Measurements from ENCODE around the gene SNED1. TPM values are rescaled to one million over a fixed set of nuclear protein-coding genes. Genes with fewer than 3 reads are reported as not detected.
A peak's percentile ranks its signal among the peaks of the same experiment; 100 is the strongest.
"Not testable (repeated sequence)": the region's sequence is repeated elsewhere in the genome, so short reads cannot be mapped to it uniquely, and the experiment has no call there.

Gene SNED1
- total RNA-seq, 2 donors from 2014 or later = 3.0 to 4.8 TPM

DNA sequence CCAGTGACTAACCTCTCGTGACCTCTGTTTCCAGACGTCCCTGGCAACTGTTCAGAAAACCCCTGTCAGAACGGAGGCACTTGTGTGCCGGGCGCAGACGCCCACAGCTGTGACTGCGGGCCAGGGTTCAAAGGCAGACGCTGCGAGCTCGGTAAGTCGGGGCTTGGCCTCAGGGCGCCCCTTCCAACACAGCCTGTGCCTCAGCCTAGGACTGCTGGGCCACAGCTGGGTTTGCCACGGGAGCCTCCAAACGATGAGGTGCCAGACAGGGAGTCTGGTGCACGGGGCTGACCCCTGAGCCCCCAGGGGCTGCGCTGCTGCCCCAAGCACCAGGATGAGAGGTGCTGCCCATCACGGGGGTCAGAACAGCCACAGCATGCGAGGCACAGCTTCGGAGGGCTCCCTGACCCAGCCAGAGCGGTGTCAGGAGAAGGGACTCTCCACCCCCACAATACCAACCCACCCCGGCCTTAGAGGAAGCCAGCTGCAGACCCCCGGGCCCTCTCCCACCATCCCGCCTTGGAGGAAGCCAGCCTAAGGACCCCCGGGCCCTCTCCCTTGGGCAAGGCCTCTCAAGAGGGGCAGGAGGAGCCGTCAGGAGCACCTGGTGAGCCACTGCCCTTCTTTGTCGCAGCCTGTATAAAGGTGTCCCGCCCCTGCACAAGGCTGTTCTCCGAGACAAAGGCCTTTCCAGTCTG is 83.4 kb downstream of the SNED1 start:
- Mint-ChIP-seq H3K36me3 (ENCODE audit: low read depth) (peaks cover 32% of the 10 kb centered on the region), H3K4me1 (peaks cover 5% of the 10 kb centered on the region), H3K27ac (peak overlapping the region; percentile 82), H3K9me3 (no peaks in the 10 kb centered on the region), H3K4me3 (no peak overlapping the region), H3K27me3 (no peaks in the 10 kb centered on the region)
- ATAC-seq (replicated peaks) = no peak

DNA sequence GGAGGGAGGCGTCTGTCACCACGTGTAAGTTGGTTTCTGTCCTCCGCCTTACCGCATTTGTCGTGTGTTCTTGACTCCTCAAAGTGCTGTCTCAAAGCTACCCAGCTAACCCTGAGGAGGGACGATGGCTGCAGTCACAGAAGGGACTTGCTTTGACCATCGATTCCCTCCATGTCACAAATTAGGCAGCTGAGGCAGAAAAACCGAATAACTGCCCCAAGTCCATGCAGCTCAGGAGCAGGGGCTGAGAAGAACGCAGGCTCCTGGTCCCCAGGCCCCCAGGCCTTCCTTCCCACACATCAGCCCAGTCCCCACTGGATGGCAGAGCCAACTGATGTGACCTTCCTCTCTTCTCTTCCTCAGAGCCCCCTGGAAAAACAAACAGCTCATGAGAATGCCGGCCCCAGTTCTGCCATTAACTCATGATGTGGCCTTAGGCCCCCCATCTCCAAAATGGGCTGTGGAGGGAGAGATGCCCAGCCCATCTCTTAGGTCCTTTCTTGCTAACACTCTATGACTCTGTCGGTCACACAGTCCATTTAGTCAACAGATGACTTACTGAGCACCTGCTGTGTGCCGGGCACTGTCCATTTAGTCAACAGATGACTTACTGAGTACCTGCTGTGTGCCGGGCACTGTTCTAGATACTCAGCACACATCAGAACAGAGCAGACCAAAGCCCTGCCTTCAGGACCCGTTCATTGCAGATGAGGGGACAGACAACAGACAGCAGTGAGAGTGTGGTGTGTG is 84.1 kb downstream of the SNED1 start:
- Mint-ChIP-seq H3K9me3 (no peaks in the 10 kb centered on the region), H3K4me1 (peaks cover 2% of the 10 kb centered on the region), H3K27ac (peak overlapping the region; percentile 3), H3K36me3 (ENCODE audit: low read depth) (peaks cover 34% of the 10 kb centered on the region), H3K4me3 (no peak overlapping the region), H3K27me3 (no peaks in the 10 kb centered on the region)
- no peak for ATAC-seq (replicated peaks)

DNA sequence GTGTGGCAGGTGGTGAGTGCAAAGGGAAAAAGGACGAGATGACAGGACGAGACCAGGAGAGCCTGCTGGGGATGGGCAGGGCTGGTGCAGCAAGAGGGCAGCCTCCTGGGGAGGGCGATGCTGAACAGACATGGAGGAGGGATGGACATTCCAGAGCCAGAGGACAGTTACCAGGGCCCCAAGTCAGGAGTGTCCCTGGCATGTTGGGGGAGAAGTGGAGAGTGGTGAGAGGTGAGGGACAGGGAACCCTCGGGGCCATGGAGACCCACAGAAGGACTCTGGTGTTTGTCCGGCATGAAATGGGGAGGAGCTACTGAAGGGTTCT is 84.6 kb downstream of the SNED1 start:
- Mint-ChIP-seq H3K36me3 (ENCODE audit: low read depth) (peaks cover 38% of the 10 kb centered on the region), H3K27me3 (no peaks in the 10 kb centered on the region), H3K9me3 (no peaks in the 10 kb centered on the region), H3K4me1 (no peaks in the 10 kb centered on the region), H3K4me3 (no peak overlapping the region), H3K27ac (peak overlapping the region; percentile 3)
- no peak for ATAC-seq (replicated peaks)

DNA sequence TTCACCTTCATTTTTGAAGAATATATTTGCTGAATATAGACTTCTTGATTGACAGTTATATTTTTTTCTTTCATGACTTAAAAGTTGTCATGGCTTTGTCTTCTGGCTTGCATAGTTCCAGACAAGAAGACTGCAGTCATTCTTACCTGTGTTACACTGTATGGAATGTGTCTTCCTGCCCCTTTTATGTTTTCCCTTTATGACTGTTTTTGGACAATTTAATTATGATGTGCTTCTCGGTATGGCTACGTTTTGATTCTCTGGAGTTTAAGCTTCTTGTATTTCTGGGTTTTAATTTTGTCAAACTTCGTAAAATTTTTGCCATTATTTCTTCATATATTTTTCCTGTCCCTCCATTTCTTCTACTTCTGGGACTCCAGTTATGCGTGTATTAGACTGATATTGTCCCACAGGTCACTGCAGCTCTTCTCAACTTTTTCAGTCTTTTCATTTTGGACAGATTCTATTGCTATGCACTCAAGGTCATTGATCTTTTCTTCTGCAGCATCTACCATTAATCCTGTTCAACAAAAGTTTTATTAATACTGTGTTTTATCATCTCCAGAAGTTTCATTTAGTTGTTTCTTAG is 86.5 kb downstream of the SNED1 start:
- H3K27me3 Mint-ChIP-seq = no peaks in the 10 kb centered on the region
- no peaks in the 10 kb centered on the region for H3K4me1 Mint-ChIP-seq
- H3K9me3 Mint-ChIP-seq = no peaks in the 10 kb centered on the region
- H3K36me3 Mint-ChIP-seq (ENCODE audit: low read depth) = peaks cover 57% of the 10 kb centered on the region
- H3K27ac Mint-ChIP-seq = peak overlapping the region; percentile 12
- H3K4me3 Mint-ChIP-seq = no peak overlapping the region
- ATAC-seq (replicated peaks) = no peak

DNA sequence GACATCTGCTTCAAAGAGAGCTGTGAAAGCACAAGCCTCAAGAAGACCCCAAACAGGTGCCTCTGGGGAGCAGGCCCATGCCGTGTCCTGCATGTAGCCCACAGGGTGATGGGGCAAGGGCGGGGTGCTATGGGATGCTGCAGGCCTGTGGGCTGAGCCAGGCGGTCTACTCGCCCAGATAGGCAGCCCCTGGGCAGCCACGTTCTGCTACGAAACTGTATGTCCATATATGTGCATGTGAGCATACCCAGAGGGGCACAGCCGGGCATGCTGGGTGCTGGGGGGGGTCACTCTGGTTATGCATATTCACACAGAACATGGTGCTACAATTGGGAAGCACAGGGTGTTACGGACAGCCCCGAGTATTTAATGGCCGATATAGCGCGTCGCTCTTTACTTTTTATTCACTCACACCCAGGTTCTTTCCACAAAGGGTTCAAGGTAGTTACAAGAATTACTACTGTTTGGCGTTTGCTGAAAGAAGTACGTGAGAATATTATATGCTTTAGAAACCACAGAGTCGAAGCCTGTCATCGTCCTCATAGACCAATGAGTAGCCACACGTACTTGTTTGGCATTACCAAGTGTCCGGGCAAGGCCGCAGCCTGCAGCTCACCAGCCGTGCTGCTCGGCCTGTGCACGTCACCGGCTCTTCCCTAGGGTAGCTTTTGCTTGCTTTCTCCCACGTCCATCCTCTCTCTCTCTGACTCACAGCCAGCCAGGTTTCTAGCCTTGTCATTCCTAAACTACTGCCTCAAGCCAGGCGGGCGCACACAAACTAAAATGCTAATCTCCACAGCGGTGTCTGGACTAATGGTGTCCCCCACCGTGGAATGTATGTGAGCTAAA is 89.2 kb downstream of the SNED1 start:
- H3K9me3 Mint-ChIP-seq = no peaks in the 10 kb centered on the region
- peaks cover 84% of the 10 kb centered on the region for H3K36me3 Mint-ChIP-seq (ENCODE audit: low read depth)
- H3K4me3 Mint-ChIP-seq = peak overlapping the region; percentile 24
- H3K27ac Mint-ChIP-seq = peak overlapping the region; percentile 18
- ATAC-seq (replicated peaks) = peak; percentile 77
- no peaks in the 10 kb centered on the region for H3K27me3 Mint-ChIP-seq
- peaks cover 5% of the 10 kb centered on the region for H3K4me1 Mint-ChIP-seq

DNA sequence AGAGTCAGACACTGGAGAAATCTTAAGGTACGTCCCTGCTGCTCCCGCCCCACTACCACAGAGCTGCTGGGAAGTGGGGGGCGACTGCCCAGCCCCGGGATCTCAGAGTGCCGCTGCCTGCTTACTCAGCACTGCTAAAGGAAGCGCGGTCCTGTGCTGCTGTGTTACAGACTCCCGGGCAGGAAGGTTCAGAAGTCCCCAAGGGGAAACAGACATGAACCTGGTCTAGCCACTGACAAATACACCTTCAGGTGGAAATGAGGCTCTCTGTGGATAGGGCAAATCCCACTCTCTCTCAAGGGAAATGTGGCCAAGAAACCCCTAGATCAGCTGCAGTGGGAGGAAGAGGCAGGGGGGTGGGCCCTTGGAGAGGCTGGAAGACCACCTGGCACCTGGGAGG is 90.0 kb downstream of the SNED1 start:
- Mint-ChIP-seq H3K4me3 (peak overlapping the region; percentile 24), H3K27ac (peak overlapping the region; percentile 18), H3K36me3 (ENCODE audit: low read depth) (peaks cover 89% of the 10 kb centered on the region), H3K4me1 (peaks cover 5% of the 10 kb centered on the region), H3K27me3 (no peaks in the 10 kb centered on the region), H3K9me3 (no peaks in the 10 kb centered on the region)
- ATAC-seq (replicated peaks) = peak; percentile 24

DNA sequence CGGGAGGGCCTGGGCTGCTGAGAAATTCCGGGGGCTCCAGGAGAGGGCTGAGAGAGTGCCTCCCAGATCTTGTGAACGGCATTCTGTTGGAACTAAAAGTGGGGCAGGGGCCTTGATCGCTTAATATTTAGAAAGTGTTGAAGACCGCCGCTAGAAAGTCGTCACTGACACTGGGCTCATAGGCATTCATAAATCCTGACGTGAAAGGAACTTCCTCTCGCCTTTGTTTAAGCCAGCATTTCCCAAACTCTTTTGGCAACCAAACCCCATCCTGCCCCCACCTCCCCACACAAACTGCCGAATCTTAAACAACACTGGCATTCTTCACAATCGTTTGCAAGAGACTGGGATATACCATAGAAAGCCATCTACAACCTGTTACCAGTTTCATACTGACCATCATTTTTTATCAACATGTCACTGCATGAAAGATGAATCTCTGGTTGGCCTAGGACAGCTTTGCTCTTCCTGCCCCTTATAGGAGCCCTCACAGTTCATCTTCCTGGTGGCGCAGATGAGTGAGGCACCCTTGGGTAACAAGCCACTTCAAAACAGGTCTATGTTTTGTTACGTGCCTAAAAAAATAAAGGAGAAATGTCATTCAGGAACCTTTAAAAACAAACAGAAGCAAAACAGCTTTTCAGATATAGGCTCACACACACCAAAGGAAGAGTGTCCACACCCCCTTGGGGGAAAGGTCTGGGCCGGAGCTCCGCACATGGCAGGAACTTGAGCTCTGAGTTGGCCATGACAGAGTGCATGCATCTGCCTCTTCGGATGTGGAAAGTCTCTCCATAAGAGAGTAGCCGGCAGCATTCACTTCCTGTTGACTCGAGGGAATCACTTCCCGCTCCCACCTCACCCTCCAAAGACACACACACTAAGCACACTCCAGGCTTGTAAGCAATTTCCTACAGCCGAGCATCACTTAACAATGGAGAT is 90.6 kb downstream of the SNED1 start:
- ATAC-seq (replicated peaks) = no peak
- Mint-ChIP-seq H3K27ac (peak overlapping the region; percentile 65), H3K9me3 (no peaks in the 10 kb centered on the region), H3K4me3 (no peak overlapping the region), H3K36me3 (ENCODE audit: low read depth) (peaks cover 94% of the 10 kb centered on the region), H3K4me1 (peaks cover 5% of the 10 kb centered on the region), H3K27me3 (no peaks in the 10 kb centered on the region)

DNA sequence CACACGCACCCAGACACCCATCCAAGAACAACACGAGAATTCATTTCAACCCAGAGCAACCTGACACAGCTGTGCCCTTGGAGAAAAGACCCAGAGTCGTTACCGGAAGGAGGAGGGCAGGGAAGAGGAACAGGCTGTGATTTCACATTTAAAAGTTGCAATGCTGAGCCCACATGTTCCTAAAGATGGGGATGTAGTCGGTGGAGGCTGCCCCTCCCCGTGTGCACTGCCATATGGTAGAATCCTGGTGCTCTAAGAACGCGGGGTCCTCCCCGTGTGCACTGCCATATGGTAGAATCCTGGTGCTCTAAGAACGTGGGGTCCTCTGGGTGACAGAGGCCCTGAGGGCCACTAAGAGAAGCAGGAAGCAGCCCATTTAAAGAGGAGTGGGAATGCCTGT is 92.8 kb downstream of the SNED1 start:
- Mint-ChIP-seq H3K9me3 (peaks cover 5% of the 10 kb centered on the region), H3K27me3 (no peaks in the 10 kb centered on the region), H3K36me3 (ENCODE audit: low read depth) (peaks cover 95% of the 10 kb centered on the region), H3K27ac (peak overlapping the region; percentile 76), H3K4me3 (no peak overlapping the region), H3K4me1 (peaks cover 13% of the 10 kb centered on the region)
- ATAC-seq (replicated peaks) = no peak

DNA sequence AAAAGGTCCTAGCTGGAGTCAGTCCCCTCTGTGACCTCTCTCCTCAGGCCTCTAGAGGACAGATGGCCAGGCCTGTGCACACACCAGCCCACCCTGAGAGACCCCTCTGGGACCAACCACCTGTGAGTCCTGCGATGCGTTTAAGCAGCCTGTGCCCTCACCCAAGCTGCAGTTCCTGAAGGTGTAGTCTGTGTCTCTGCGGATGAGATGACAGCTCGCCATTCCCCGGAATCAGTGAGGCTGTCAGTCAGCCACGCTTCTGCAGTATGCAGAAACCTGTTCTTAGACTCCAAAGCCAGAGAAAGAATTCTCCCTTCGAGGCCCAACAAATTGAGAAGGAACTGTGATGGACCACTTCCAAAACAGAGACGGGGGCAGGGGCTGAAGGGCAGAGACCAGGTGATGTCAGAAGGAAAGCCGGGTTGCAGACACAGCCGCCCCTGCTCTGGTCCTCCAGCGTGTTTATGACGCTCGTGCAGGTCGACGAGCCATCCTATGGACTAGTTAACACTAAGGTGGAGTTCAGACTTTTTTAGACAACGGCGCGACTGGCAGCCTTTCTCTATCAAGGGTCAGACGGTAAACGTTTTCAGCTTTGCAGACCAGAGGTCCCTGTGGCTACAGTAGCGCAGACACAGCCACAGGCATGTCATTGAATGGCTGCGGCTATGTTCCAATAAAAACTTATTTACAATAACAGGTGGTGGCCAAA is 93.5 kb downstream of the SNED1 start:
- Mint-ChIP-seq H3K27me3 (no peaks in the 10 kb centered on the region), H3K4me1 (peaks cover 20% of the 10 kb centered on the region), H3K27ac (no peak overlapping the region), H3K36me3 (ENCODE audit: low read depth) (peaks cover 95% of the 10 kb centered on the region), H3K9me3 (peaks cover 5% of the 10 kb centered on the region), H3K4me3 (no peak overlapping the region)
- no peak for ATAC-seq (replicated peaks)

DNA sequence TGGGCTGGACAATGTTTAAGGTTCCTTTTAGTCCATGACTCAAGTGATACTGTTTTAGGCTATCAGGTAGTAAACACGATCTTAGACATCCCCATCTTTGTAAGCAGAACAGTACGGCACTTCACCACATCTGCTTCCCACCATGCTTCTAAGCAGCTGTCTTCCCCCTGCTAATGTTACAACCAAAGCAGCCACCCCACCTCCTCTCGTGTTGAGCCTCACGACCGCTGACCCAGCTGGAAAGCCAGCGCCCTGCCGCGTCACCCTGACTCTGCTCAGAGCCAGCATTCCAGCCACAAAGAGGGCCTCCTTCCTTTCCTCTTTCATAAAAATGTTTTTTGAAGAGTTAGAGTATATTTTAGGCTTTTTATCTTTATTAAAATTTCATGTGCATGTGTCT is 94.3 kb downstream of the SNED1 start:
- H3K27ac Mint-ChIP-seq = peak overlapping the region; percentile 43
- peaks cover 95% of the 10 kb centered on the region for H3K36me3 Mint-ChIP-seq (ENCODE audit: low read depth)
- H3K4me3 Mint-ChIP-seq = no peak overlapping the region
- peaks cover 5% of the 10 kb centered on the region for H3K9me3 Mint-ChIP-seq
- ATAC-seq (replicated peaks) = no peak
- no peaks in the 10 kb centered on the region for H3K27me3 Mint-ChIP-seq
- H3K4me1 Mint-ChIP-seq = peaks cover 28% of the 10 kb centered on the region

DNA sequence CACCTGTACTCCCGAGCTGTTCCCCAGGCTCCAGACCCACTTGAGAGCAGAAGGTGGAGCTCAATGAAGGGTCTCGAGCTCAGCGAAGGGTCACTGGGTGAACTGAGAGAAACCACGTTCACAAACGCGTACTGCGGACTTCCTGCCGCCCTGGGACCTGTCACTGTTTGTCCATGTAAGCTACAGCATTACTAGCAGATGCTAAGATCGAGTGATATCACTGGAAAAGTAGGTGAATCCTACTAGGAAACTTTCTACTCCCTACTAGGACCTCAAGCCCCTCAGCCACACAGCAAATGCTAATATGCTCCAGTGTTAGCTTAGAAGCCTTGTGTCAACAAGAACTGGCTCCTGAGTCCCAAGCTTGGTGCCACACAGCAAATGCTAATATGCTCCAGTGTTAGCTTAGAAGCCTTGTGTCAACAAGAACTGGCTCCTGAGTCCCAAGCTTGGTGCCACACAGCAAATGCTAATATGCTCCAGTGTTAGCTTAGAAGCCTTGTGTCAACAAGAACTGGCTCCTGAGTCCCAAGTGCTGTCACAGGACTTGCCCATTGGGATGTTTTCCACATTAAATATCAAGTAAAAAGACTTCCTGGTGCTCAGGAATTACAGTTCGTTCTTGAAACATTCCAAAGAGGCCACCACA is 94.8 kb downstream of the SNED1 start:
- not testable (repeated sequence) for H3K9me3 Mint-ChIP-seq; H3K27me3 Mint-ChIP-seq; H3K4me3 Mint-ChIP-seq; ATAC-seq (replicated peaks)
- Mint-ChIP-seq H3K4me1 (peaks cover 34% of the 10 kb centered on the region), H3K27ac (peak overlapping the region; percentile 43), H3K36me3 (ENCODE audit: low read depth) (peaks cover 95% of the 10 kb centered on the region)

DNA sequence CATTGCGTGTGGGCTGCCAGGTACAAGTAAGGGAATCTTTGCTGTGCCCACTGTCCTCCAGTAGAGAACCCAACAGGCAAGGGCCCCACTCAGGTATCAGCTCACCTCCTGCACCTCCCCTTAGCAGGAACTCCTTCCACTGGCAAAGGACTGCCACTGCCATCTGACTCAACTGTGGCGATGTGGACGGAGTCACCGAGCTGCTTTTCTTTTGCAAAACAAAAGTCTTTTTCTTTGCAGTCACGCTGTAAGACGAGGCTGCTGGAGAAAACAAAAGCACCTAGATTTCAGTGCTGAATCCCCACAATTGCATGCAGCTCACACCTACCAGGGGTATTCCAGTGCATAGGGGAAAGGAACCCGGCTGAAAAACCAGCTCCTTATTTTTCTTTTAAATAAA is 95.8 kb downstream of the SNED1 start:
- ATAC-seq (replicated peaks) = no peak

More for the DNA sequence above, 95.8 kb downstream of the SNED1 start:
- Mint-ChIP-seq H3K4me3 (no peak overlapping the region), H3K9me3 (peaks cover 5% of the 10 kb centered on the region), H3K27ac (peak overlapping the region; percentile 96), H3K4me1 (peaks cover 42% of the 10 kb centered on the region), H3K36me3 (ENCODE audit: low read depth) (peaks cover 95% of the 10 kb centered on the region), H3K27me3 (no peaks in the 10 kb centered on the region)
